ENCODE measurements around the gene SLC5A9.
A peak's percentile ranks its signal among the peaks of the same experiment; 100 is the strongest.

The SLC5A9 gene

DNA sequence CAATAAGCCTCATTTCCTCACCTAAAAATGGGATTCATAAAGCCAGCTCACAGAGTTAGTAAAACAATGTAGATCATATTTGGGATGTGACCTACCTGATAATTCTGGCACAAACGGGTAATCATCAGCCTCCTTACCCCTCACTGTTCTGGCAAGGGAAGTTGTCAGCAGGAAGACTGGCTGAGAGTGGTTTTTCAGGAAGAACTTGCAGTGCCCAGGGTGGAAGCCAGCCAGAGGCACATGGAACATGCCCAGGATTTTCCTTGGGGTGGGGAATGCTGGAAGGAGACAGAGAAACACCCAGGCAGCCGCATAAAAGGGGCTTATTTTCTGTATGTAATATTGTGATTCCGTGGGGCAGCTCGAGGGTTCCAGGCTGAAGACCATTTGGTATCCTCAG lies 7.7 kb upstream of the SLC5A9 start:
- DNase-seq = no peak

DNA sequence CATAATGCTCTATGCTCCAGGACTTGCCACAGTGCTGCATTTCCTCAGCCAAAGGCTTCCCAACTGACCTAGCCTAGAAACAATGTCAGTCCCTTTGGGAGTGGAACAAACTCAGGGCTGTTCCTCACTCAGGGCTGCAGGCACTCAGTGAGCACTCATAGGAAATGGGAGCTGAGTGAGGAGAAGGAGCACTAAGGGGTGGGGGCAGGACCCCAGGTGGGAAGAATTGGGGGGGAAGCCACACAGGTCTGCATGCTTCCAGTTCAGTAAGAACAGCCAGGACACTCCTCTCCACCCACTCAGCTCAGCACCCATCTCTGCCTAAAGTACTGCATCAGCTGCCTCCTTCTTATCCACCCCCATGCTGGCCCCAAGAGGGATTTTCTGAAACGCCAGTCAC lies 7.3 kb upstream of the SLC5A9 start:
- DNase-seq = no peak

DNA sequence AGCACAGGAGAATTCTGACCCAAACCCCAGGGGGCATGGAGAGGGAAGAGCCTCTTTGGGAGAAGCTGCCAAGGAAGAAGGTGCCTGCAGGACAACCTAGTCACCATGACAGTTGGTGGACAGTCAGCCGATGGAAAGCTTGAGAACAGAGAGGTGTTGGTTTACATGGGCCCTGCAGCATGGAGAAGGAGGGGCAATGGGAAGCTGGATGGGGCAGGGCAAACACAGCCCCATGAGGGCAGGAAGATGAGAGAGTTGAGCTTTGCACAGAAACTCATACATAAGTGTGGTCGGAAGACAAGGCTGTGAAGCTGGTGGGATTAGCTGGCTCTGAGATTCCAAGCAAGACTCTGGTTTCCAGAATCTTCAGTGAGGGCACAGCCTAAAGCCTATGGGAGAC lies 6.6 kb upstream of the SLC5A9 start:
- DNase-seq = no peak

DNA sequence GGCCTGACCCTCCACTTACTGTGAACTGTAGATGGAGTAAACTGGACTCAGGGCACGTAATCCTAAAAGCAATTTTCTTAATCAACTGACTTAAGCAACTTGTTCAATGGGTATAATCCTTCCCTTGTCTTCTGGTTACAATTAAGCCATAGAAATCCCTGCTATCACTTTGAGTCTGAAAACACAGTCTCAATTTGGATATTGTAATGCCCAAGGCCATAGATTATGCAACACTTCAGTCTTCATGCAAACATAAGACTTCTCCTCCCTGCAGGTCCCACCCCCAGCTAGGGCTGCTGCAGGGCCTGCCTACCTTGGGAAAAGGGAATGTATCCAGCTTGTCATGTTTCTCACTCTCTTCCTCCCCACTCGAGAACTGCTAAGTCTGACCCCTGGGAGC lies 6.2 kb upstream of the SLC5A9 start:
- no peak for DNase-seq

DNA sequence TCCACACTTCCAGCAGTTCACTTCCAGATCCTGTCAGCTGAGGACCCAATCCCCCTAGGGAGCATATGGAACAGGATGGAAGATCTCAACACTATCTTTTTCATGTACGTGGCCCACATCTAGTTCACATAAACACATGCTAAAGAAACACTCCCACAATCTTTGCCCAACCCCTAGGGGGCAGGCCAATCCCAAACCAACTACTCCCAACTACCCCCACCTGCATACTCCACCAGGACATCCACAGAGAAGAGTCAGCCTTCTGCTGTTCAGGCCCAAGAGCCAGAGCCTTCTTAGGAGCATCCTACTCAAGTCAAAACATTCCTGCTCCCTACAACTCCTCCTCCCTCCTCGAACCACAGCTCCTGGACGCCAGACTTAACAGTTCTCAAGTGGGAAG lies 5.6 kb upstream of the SLC5A9 start:
- DNase-seq = peak; percentile 44

DNA sequence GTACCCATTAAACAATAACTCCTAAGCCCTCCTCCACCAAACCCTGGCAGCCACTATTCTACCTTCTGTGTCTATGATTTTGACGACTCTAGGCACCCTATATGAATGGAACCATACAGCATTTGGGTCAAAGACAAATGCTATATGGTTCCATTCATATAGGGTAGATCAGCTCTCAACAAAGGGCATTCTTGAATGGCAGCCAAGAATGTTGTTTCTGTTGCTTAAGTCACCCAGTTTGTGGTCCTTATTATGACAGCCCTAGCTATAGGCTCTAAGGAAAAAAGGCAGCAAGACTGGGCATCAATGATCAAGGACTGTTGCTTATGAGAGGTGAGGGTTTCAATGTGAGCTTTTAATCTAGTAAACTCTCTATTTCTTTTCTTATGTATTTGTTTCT lies 4.7 kb upstream of the SLC5A9 start:
- no peak for DNase-seq

DNA sequence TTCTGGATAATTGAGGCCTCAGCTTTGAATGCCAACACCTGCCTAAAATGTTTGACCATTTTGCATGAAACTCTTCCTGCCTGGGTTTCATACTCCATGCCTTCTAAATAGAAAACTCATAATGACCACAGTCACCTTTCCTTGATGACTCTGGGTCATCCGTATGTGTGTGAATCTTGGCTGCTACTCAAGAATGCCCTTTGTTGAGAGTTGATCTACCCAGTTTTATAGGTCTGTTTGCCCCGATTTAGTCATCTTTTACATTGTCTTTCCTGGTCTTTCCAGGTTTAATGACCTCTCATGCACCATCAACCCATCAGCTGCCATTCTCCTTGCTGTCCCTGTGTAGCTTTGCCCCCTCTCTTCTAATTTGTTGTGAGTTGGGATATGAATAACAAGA lies 2.7 kb upstream of the SLC5A9 start:
- DNase-seq = no peak

DNA sequence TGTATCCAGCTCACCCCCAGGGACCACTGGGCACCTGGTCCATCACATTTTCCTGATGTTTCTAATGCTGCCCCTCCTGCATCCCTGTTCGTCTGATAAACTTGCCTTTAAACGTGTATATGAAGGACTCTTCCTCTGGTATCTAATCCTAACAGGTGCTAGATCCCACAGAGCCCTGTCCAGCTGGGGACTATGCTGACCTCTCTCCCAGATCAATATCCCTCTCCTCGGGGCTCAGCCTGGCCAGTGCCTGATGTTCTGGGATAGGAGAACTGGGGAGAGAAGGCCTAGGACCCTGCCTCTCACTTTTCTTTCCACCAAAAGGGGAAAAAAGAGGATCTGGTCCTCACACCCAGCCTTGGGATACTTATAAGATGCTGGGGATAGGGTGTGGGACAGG lies 1.4 kb upstream of the SLC5A9 start:
- no peak for DNase-seq

DNA sequence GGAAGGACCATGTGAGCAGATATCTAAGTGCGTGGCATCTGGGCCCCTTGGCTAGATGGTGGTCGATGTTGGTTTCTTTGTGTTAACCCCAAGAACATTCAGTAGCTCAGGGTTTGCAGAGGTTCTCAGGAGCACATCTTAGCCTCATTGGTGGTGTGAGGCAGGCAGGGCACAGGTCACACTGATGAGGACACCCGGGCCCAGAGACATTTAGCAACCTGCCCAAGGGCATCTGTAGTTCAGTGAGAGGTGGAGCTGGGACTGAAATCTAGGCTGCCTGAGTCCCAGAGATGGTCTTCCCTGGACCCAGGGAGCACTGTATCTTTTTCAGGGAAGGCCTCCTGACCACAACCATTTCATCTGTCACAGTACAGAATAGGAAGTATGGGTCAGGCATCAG lies 859 bp upstream of the SLC5A9 start:
- no peak for DNase-seq

DNA sequence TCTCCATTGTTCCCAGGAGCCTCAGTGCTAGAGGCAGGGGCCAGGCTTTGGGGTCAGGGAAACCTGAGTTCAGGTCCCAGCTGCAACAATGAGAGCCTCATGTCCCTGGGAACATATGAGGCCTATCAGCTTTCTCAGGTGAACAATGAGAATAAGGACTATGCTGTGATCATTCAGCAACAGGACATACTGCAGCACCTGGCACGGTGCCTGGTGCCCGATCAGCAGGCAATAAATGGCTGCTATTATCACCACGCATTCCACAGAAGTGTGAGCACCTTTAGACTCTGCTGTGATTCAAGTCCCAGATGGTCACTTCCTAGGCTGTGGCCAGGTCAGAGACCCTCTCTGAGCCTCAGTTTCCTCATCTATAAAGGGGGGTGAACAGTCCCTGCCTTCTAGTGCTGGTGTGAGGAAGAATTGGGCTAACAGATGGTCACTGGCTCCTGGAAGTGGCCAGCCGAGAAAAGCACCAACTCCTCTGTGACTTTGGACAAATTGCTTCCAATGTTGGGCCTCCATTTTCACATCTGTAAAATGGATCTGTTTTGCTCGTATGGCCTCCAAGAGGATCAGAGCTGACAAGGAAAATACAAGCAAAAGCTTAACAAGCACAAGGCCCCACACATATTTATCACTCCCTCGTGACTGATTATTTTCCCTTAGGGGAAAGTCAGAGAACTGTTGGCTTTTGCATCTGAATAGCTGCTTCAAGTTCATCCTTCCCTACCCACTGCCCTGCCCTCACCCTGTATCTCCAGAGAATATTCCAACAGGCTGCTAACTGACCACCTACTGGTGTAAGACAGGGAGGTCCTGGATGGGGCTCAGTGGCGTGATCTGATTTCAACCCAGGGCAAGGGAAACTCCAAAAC lies 1.1 kb downstream of the SLC5A9 start:
- DNase-seq = no peak

DNA sequence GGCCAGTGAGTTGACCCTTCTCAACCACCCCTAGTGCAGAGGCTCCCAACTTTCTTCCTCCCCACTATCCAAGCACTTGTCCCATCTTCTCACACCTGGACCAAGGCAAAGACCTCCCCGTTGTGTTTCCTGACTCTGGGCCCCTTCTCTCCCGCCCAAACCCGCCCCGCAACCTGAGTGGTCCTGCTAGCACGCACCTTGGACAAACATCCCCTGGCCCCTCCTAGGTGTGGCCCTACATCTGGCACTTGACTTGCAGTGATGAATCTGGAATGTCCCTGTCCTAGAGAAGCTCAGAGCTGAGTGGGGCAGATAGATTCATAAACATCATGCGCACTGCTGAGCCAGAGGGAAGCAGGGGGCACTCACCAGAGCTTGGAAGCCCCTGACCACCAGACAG lies 2.3 kb downstream of the SLC5A9 start:
- no peak for DNase-seq

DNA sequence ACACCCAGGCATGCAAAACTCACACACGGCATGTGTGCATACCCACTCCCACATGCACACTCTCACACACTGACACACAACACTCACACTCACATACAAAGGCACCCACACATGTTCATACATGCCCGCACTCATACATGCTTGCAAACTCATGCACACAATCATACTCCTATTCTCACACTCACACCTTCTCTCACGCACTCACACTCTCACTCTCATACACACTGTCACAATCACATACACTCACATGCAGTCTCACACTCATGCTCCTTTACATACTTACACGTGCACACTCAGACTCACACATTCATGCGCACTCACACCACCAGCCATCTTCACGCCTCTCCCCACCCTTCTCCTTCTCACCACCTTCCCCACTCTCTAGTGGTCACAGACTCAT lies 3.1 kb downstream of the SLC5A9 start:
- no peak for DNase-seq

DNA sequence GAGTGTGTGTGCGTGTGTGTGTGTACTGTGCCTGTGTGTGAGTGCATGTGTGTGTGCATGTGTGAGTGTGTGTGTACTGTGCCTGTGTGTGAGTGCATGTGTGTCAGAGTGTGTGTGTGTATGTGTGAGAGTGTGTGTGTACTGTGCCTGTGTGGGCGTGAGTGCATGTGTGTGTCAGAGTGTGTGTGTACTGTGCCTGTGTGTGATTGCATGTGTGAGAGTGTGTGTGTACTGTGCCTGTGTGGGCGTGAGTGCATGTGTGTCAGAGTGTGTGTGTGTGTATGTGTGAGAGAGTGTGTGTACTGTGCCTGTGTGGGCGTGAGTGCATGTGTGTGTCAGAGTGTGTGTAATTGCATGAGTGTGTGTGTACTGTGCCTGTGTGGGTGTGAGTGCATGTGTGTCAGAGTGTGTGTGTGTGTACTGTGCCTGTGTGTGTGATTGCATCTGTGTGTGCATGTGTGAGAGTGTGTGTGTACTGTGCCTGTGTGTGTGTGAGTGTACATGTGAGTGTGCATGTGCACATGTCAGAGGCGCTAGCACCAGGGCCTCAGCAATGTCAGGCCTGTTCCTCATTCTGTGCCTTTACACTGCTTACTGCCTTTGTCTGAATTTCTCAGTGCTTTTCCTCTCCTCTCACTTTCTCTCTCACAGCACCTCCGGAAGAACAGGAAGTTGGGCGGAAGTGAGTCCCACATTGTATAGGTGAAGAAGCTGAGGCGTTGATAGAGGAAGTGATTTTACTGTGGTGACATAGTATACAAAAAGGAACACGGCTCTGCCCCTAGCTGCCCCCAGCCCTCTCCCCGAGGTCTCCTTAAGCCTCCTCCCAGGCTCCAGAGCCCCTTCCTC lies 4.9 kb downstream of the SLC5A9 start:
- no peak for DNase-seq

DNA sequence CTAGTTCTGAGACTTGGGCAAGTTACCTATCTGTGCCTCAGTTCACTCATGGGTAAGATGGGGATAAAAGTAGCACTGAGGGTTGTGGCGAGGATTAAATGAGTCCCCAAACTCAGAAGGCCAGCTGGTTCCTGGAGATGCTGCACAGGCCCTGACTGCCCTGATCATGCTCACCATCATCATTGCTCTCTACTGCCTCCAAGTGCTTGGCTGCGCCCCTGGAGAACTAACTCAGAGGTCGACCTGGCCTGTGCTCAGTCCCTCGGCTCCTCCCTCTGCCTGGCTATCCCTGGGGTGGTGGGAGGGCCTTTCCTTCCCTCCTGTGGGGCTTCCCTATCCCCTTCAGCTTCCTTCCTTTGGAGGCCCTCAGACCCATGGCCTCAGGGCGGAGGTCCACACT lies 5.6 kb downstream of the SLC5A9 start:
- DNase-seq = peak; percentile 56

DNA sequence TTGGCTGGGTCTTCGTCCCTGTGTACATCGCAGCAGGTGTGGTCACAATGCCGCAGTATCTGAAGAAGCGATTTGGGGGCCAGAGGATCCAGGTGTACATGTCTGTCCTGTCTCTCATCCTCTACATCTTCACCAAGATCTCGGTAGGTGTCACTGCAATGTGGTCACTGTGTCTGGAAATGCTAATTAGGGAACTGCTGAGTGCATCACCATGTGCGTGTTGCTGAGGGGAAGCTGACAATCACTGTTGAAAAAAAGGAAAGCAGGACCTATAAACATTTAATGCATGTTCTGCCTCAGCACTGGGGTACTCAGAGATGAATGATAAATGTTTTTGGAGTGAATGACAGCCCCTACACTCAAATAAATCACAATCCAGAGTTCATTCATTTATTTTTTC lies 6.8 kb downstream of the SLC5A9 start:
- no peak for DNase-seq

DNA sequence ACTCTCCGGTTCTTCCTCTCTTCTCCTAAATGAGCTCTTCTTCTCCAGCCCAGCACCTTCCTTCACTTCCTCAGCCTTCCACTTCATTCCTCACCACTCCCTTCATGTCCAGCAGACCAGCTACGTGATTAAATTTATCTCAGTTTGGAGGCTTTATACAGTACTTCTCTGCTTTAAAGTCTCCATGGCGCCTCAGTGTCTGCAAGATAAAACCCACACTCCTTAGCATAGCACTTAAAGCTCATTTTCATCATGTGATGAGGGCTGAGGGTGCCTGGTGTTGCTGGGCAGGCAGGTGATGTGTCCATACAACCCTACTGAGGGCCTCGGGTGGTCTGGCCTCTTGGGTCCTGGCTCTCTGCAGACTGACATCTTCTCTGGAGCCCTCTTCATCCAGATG lies 7.7 kb downstream of the SLC5A9 start:
- no peak for DNase-seq

DNA sequence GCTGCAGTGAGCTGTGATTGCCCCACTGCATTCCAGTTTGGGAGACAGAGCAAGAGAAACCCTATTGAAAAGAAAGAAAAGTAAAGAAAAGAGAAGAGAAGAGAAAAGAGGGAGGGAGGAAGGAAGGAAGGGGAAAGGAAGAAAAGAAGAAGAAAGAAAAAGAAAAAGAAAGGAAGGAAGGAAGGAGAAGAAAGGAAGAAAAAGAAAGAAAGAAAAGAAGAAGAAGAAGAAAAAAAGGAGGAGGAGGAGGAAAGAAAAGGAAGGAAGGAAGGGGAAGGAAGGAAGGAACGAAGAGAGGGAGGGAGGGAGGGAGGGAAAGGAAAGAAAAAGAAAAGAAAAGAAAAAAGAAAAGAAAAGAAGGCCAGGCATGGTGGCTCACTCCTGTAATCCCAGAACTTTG lies 10.2 kb downstream of the SLC5A9 start:
- no peak for DNase-seq

DNA sequence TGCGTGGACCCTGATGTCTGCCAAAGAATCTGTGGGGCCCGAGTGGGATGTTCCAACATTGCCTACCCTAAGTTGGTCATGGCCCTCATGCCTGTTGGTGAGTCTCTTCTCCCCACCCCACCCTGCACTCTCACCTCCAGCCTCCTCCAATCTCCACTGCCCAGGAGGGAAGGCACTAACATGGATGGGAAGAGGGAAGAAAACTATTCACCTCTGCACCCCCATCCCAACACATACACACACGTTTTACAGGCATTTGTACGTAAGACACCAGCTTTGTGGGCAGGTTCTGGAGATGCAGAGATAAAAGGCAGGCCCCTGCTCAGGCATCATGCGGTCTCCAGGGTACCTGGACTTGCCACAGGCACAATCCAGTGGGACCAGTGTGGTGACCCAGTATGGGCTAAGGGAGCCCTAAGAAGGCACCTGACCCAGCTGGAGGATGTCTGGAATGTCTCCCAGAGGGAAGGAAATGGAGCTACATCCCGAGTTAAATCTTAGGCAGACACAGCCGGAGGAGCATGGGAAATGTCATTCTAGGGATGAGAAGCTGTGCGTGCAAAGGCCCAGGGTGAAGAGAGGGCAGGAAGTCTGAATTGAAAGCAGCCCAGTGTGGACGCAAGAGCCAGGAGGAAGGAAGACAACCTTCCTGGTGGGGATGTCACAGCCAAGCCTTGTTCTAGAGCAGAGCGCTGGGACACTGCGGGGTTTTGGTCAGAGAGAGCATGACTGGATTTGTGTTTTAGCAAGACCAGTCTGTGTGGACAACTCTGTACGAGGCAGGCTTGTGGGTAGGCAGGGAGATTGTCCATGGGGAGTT lies 11.4 kb downstream of the SLC5A9 start:
- no peak for DNase-seq

DNA sequence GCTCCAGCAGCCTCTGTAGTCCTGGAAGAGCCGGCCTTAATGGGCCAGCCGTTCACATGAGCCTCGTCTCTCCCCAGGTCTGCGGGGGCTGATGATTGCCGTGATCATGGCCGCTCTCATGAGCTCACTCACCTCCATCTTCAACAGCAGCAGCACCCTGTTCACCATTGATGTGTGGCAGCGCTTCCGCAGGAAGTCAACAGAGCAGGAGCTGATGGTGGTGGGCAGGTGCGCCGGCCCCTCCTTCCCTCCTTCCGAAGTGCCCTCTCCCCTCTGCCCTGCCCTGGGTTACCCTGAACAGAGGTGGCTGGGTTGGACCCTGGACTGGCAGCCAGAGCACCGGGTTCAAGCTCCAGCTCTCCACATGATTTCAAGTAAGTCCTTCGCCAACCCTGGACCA lies 13.1 kb downstream of the SLC5A9 start:
- DNase-seq = no peak

DNA sequence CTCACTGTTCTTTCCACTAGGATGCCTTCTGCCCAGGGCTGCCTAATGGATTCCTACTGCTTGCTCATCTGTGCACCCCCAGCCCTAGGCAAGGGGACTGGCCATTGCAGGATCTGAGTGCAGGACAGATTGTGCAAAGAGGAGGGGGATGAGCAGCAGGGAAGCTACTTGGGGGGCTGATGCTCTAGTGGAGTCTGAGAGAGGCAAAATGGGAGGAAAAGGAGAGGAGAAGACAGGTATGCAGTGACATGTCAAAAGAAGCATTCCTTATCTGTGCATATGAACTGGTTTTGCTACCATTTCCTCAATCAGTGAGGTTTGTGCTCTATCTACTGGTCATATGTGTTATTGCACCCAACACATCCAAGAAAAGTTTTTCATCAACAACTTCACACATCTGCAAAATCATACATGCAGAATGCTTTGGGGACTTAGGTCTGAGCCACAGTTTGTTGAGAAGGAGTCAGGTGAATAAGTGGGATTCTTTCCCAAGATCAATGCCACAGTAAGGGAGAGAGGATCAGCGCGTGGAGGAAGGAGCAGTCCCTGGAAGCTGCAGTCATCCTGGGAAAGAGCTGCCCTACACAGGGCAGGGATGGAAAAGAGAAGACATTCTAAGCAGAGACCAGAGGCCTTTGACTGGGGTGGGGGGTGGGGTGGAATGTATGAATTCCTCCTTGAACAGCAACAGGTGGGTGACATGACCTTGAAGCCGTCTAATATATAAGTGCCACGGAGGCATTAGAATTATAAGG lies 14.4 kb downstream of the SLC5A9 start:
- DNase-seq = peak; percentile 81

DNA sequence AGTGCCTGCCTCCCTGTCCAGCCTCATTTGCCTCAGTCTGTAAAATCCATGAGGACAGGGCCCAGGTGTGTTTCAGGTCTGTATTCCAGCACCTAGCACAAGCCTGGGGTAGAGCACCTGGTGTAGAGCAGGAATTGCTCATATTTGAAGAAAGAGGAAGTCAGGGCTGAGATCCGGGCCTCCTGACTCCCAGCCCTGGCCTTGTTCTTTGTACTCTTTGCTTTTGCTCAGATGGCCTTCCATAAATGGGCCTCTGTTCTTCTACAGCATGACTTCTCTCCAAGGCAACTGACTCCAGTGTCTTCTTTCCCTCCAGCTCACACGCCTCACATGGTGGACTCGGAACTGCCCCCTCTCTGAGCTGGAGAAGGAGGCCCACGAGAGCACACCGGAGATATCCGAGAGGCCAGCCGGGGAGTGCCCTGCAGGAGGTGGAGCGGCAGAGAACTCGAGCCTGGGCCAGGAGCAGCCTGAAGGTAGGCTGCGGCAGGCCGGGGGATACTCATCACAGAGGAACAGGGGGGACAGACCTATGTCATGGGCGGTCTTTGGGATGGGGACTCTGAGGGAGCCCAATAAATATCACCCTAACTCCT lies 19.7 kb downstream of the SLC5A9 start:
- no peak for DNase-seq

DNA sequence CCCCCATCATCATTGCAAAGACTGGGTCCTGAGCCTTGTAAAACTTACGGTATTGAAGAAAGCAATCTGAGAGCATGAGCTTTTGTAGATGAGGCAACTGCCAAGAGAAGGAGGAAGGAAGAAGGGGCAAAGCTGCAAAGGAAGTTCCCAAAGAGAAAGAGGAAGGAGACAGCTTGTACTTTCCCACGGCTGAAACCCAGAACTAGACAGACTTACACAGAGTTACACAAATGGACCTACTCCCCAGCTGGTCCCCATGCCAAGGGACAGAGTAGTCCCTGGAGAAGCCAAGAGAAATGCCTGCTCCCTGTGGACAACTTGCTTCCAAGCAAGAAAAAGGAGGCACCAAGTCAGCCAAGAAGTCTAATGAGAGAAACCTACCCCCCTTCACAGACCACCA lies 22.6 kb downstream of the SLC5A9 start:
- no peak for DNase-seq

All from DMS53 (cell line).